ENCODE measurements around the gene PPP1R15B. TPM values are rescaled to one million over a fixed set of nuclear protein-coding genes. Genes with fewer than 3 reads are reported as not detected.

The PPP1R15B gene
- total and polyA plus RNA-seq, 8 donors: 31.8 to 53.0 (median 39.3) TPM

DNA sequence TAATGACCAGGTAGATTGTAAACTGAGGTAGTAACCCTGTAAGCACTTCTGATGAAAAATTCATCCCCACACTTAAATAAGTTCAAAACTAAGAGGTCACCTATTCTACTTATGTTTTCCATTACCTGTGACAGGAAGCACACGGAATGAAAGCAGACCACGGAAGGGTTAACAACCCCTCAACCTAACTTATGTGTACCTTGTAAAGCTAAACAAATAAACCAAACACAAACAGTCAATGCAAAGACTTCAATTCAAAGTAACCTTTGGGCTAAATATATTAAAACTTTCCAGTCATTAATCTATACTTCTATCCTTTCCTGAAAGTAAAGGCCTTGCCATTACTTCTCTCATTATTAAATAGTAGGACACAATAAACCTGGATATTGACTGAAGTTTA lies 7.0 kb downstream of the PPP1R15B start:
- Histone ChIP-seq H3K36me3 (peaks cover 3 to 68% of the 10 kb centered on the region in 2 donors), H3K27ac (no peak overlapping the region), H3K27me3 (no peaks in the 10 kb centered on the region), H3K4me1 (peaks cover 12 to 35% of the 10 kb centered on the region in 2 donors), H3K9me3 (no peaks in the 10 kb centered on the region), H3K4me3 (no peak overlapping the region)
- DNase-seq: no peak
- no peak for ATAC-seq
- TF ChIP-seq, protein P1, sequence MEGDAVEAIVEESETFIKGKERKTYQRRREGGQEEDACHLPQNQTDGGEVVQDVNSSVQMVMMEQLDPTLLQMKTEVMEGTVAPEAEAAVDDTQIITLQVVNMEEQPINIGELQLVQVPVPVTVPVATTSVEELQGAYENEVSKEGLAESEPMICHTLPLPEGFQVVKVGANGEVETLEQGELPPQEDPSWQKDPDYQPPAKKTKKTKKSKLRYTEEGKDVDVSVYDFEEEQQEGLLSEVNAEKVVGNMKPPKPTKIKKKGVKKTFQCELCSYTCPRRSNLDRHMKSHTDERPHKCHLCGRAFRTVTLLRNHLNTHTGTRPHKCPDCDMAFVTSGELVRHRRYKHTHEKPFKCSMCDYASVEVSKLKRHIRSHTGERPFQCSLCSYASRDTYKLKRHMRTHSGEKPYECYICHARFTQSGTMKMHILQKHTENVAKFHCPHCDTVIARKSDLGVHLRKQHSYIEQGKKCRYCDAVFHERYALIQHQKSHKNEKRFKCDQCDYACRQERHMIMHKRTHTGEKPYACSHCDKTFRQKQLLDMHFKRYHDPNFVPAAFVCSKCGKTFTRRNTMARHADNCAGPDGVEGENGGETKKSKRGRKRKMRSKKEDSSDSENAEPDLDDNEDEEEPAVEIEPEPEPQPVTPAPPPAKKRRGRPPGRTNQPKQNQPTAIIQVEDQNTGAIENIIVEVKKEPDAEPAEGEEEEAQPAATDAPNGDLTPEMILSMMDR (IDR thresholded peaks at IDR 0.05): no peak
- intact Hi-C loops (cut with DNase I): no loop called here

DNA sequence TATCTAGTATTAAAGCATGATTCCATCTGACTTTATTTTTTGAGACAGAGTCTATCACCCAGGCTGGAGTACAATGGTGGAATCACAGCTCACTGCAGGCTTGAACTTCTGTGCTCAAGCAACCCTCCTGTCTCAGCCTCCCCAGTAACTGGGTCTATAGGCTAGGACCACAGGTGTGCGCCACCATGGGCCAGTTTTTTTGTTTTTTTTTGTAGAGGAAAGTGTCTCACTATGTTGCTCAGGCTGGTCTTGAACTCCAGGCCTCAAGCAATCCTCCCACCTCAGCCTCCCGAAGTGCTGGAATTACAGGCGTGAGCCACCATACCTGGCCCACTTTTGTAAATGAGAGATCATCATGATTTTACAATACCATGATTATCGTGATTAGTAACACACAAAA lies 9.2 kb downstream of the PPP1R15B start:
- ATAC-seq: no peak
- peaks cover 12 to 41% of the 10 kb centered on the region in 2 donors for H3K4me1 ChIP-seq
- intact Hi-C loops (cut with DNase I): no loop called here

DNA sequence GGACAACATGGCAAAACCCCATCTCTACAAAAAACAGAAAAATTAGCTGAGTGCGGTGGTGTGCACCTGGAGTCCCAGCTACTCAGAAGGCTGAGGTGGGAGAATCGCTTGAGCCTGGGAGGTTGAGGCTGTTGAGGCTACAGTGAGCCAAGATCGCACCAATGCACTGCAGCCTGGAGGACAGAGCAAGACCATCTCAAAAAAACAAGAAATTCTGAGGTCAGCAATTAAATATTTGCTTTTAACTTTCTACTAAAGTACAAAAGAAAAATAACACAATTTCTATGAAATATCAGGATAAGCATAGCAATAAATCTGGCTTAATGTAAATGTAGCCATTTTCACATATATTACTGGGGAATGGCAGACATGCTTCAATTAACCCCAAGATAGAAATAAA lies 9.9 kb downstream of the PPP1R15B start:
- H3K4me3 ChIP-seq: no peak overlapping the region
- peaks cover 12 to 36% of the 10 kb centered on the region in 2 donors for H3K4me1 ChIP-seq
- no peak overlapping the region for H3K27ac ChIP-seq
- intact Hi-C loops (cut with DNase I): no loop called here
- H3K9me3 ChIP-seq: no peaks in the 10 kb centered on the region
- ATAC-seq: no peak
- no peak for DNase-seq
- H3K27me3 ChIP-seq: no peaks in the 10 kb centered on the region
- H3K36me3 ChIP-seq: peaks cover 3 to 97% of the 10 kb centered on the region in 2 donors
- TF ChIP-seq, protein P1 (IDR thresholded peaks at IDR 0.05): no peak

More for the DNA sequence above, 9.2 kb downstream of the PPP1R15B start:
- no peaks in the 10 kb centered on the region for H3K27me3 ChIP-seq
- DNase-seq: no peak
- H3K9me3 ChIP-seq: no peaks in the 10 kb centered on the region
- peaks cover 3 to 91% of the 10 kb centered on the region in 2 donors for H3K36me3 ChIP-seq
- TF ChIP-seq, protein P1 (IDR thresholded peaks at IDR 0.05): no peak
- H3K4me3 ChIP-seq: no peak overlapping the region
- no peak overlapping the region for H3K27ac ChIP-seq

DNA sequence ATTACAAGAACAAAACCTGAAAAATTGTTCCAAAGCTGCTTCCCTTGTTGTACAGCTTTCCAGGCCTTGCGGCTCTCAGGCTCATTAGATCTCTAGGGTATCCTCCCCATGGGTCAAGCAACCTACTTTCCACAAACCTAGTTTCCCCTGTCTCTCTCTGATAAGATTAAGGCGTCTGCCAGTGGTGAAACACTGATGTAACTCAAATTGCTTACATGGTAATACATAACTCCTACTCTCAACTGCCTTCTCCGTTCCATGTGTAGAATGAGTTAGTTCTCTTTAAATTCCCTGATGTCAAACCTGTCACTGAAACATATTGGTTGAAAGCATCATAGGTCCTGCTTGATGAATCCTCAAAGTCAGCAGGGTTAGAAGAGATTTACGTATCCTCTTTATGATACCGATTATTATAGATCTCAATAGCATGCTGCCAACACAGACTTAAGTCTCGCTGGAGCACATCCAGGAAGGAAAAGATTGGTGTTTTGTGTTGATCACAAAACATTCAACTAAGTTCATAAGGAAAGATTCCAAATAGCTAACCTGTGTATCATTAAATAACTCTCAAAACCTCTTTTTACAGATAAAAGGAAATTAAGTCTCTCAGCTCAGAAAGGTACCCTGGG lies 10.6 kb downstream of the PPP1R15B start:
- no peaks in the 10 kb centered on the region for H3K9me3 ChIP-seq
- DNase-seq: no peak
- TF ChIP-seq, protein P1 (IDR thresholded peaks at IDR 0.05): no peak
- peaks cover 6 to 28% of the 10 kb centered on the region in 2 donors for H3K4me1 ChIP-seq
- no peaks in the 10 kb centered on the region for H3K27me3 ChIP-seq
- no peak overlapping the region for H3K4me3 ChIP-seq
- peaks cover 3 to 94% of the 10 kb centered on the region in 2 donors for H3K36me3 ChIP-seq
- intact Hi-C loops (cut with DNase I): no loop called here
- no peak overlapping the region for H3K27ac ChIP-seq
- no peak for ATAC-seq

DNA sequence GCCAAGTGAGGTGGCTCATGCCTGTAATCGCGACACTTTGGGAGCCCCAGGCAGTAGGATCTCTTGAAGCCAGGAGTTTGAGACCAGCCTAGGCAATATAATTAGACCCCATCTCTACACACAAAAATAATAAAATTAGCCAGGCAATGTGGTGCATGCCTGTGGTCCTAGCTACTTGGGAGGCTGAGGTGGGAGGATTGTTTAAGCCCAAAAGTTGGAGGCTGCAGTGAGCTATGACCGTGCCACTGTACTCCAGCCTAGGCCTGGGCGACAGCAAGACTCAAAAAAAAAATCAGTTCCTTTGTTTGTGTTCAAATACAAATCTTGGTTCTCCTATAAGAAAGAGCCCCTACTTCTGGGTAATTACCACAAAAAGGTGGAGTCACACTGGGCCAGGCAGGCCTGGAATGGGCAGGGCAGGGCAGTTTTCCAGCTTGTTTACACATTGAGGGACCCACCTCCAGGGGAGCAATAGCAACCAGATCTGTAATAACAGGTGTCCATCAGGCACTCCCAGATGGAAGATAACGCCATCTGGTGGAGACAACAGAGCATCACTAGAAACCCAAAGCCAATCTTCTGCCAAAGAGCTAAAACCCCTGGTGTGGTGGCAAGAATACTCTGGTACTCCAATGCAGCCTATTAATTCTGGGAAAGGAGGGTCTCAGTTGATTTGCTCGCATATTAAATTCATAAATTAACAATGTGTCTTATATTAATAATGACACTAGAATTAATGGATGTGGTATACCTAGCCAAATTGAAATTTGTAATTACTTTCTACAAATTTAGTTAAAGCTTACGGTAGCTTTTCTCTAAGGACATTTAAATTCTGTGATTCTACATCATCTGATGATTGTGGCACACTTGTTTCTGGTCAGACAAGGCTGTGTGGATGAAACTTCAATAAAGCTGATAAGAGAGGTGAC lies 13.2 kb downstream of the PPP1R15B start:
- Histone ChIP-seq H3K9me3 (no peaks in the 10 kb centered on the region), H3K27ac (peak overlapping the region in 1 of 2 donors; percentile 48), H3K36me3 (peaks cover 0 to 69% of the 10 kb centered on the region in 2 donors), H3K4me1 (peaks cover 0 to 6% of the 10 kb centered on the region in 2 donors), H3K27me3 (no peaks in the 10 kb centered on the region), H3K4me3 (no peak overlapping the region)
- intact Hi-C loops (cut with DNase I): no loop called here
- TF ChIP-seq, protein P1 (IDR thresholded peaks at IDR 0.05): peak; percentile 62 to 78
- ATAC-seq: peak; percentile 99
- peak in 2 of 4 donors; percentile 71 to 76 for DNase-seq
